Keratinocyte (primary cell): ENCODE results near the gene FGGY.

Experiments
- CTCF ChIP-seq, 3 experiments: IDR thresholded peaks in 1 of 3; conservative IDR thresholded peaks in 1 of 3; optimal IDR thresholded peaks in 1 of 3; 2 replicates in 2 of 3; 3 replicates in 1 of 3; pipeline versions ENCODE3 to v1.5.1; 2011; ENCODE audit warnings: low read length in 3 of 3, mild to moderate bottlenecking in 3 of 3, moderate library complexity in 2 of 3, control low read depth in 1 of 3, inconsistent platforms in 1 of 3; ENCODE audit not compliant: insufficient read depth in 2 of 3; ENCODE audit errors: extremely low read depth in 1 of 3
- EZH2 ChIP-seq: IDR thresholded peaks from one replicate; pipeline ENCODE4 v1.6.1; 2012; ENCODE audit warnings: inconsistent platforms, mild to moderate bottlenecking, low read length, moderate library complexity

DNA sequence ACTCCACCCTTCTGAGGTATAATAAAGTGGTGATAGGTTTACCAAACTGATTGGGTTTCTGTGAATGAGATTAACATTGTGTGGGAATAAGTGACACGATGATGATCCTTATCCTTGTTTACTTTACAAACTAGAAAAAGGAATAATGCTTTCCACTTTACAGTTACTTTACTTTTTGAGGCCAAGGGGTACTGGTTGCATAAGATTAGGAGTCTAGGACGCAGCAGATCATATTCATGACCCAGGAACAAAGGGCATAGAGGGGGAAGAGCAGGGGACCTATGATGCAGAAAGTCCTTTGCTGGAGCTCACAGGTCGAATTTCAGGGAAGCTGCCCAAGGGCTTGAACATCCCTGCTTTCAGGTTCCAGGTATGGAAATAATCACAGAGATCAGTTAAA is 20.4 kb downstream of the FGGY start:
- TF ChIP-seq CTCF (optimal IDR thresholded peaks at IDR 0.05 in 1 of 3, IDR thresholded peaks at IDR 0.05 in 1 of 3, conservative IDR thresholded peaks at IDR 0.05 in 1 of 3; ENCODE audit: extremely low read depth in 1 of 3, insufficient read depth in 2 of 3, low read length in 3 of 3) (no peak), EZH2 (no peak)
